Cerebellar nuclear complex (tissue), 1 donor: ENCODE measurements around the gene MYEOV.

Source experiments
- DNase-seq, 2 experiments: peaks; one replicate each; lab custom pipeline; 2025; lab: John Stamatoyannopoulos, UW

Gene MYEOV

DNA sequence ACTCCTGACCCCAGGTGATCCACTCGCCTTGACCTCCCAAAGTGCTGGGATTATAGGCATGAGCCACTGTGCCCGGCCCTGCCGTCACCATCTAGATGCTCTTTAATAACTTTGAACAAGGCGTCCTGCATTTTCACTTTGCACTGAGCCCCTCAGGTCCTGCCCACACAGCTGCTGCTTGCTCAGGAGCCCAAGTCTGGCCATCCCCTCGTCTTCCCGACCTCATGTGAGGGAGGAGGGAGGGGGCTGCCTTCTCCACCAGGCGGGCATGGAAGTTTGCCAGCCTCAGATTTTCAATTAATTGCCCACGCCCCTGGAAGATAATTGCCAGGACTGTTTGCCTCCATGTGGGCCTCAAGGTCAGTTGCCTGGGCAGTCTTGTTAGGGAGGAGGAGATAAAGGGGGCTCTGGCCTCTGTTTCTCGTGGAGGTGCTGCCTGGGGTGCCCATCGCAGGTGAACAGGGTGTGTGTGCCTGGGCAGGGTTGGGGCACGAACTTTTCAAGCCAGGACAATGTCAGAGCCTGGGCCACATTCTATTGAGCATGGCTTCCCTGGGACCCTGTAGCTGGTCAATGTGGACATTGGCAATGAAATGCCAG, 27.9 kb upstream of the MYEOV start:
- DNase-seq: no peak

- no peak for DNase-seq
These were observed 26.6 kb upstream of the MYEOV start for GRCh38 chr11:69267395-69267805.

GRCh38 chr11:69268911-69269310, 25.0 kb upstream of the MYEOV start:
- DNase-seq: no peak

- no peak for DNase-seq
These were observed 24.6 kb upstream of the MYEOV start for GRCh38 chr11:69269388-69269787.

- DNase-seq: no peak
These were observed 23.8 kb upstream of the MYEOV start for GRCh38 chr11:69269926-69270697.

DNA sequence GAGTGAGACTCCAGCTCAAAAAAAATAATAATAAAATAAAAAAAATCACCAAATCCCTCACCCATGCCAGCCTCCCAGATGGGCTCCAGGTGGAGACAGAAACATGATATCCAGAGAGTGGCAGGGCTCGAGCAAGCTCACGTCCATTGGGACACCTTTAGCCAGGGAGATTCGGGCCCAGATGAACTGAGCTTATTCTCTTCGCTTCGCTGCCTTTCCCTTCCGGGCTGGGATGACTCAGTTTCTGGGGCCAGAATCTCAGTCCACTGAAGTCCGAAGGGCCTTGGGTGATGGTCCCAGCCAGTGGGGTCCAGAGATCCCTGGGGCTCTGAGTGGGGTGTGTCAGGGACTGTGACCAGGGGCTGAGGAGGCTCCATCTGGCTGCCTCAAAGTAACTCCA, 23.0 kb upstream of the MYEOV start:
- no peak for DNase-seq

DNA sequence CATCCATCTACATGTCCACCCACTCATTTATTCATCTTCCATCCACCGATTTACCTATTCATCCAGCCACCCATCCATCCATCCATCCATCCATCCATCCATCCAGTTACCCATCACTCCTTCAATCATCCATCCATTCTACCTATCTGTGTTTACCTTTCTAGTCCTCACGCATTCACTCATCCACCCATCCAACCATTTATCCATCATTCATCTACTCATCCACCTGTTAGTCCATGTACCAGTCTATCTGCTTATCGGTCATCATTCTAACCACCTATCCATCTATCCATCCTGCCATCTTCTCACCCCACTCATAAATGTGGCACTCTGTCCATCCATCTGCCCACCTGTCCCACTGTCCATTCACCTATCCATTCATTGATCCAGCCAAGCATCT, 21.9 kb upstream of the MYEOV start:
- DNase-seq: no peak

GRCh38 chr11:69272831-69273485, 21.0 kb upstream of the MYEOV start:
- no peak for DNase-seq

DNA sequence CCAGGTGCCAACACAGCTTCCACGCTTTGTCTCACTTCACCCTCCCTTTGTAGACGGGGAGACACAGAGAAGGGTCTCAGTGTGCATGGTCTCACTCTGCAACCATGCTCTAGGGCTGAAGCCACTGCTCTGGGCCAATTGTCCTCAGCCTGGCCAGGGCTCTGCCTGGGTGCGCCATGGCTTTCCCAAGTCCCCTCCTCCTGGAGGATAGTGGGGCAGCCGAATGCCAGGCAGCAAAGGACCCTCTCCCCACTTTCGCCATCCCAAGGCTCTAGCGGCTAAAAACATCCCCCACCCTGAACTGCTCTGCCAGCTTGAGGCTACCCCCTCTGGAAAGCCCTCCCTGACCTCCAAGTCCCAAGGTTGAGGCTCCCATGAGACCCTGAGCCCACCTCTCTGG, 20.4 kb upstream of the MYEOV start:
- no peak for DNase-seq

DNA sequence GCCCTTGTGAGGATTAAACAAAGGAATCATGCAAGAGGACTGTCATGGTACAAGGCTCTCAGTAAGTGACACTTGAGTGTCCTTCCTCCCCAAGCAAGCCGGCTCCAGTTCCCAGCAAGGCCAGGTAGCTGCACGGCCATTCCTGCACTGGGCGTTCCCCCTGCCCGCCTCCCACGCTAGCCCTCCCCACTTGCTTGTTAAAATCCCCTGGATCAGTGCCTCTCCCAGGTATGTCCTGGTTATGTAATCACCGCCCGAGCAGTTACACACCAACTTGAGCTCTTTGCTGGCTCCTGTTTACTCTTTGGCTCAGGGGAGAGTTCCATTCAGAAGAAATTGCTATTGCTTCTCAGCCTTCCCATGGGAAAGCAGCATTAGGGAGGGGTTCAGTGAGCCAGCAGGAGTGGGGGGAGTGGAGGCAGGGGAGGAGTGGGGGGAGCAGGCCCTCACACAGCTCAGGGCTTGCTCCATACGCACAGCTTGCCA, 19.4 kb upstream of the MYEOV start:
- DNase-seq: no peak

DNA sequence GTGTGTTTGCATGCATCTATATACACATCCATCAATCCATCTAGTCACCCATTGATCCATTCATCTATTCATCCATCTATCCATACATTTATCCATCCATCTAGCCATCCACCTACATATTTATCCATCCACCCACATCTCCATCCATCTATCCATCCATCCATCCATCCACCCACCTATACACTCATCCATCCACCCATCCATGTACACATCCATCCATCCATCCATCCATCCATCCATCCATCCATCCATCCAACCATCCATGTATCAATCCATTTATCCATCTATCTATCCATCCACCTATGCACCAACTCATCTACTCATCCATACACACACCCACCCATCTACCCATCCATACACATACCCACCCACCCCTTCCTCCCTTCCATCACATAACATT, 18.8 kb upstream of the MYEOV start:
- DNase-seq: no peak

DNA sequence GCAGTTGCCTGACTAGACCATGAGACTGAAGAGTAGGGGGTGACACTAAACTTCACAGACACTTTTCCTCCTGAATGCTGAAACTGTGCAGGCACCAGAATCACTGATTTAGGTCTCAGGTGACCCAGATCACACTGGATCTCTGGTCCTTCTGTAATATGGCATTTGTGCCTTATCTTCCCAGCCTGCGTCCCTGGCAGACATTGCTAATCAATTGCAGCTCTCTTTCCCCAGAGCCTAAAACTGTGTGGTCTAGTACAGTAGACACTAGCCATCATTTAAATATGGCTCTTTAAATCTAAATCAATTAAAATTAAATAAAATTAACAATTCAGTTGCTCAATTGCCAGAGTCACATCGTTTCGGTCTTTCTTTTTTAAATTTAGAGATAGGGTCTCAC, 17.8 kb upstream of the MYEOV start:
- no peak for DNase-seq

DNA sequence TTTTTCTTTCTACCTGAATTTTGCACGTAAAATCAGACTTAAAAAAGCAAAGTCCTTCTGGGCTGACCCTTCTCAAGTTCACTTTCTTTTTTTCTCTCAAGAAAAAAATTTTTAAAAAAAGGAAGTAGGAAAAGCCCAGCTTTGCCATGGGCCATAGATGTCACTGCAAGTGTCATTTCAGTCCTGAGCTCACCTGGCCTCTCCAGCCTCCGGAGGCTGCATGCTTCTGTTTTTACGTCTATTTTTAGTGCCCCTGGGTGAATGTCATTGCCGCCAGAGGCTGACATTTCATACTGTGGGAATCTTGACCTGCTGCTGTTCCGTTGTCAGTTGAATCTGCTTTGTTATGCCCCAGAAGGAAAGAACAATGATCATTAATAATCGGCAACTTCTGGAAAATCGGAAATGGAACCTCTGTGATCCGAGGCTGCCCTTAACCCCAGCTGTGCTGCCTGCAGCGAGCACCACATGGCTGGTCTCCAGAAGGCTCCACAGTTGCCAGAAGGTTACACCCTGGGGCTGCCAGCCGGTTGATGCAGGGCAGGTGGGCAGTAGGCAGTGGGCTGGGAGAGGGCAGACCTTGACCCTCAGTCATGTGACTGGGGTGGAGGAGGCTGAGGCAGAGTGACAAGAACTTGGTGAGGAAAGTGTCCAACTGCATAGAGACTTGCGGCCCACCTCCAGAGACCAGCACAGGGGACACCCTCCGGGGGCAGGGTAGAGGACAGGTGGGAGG, 16.7 kb upstream of the MYEOV start:
- DNase-seq: no peak

DNA sequence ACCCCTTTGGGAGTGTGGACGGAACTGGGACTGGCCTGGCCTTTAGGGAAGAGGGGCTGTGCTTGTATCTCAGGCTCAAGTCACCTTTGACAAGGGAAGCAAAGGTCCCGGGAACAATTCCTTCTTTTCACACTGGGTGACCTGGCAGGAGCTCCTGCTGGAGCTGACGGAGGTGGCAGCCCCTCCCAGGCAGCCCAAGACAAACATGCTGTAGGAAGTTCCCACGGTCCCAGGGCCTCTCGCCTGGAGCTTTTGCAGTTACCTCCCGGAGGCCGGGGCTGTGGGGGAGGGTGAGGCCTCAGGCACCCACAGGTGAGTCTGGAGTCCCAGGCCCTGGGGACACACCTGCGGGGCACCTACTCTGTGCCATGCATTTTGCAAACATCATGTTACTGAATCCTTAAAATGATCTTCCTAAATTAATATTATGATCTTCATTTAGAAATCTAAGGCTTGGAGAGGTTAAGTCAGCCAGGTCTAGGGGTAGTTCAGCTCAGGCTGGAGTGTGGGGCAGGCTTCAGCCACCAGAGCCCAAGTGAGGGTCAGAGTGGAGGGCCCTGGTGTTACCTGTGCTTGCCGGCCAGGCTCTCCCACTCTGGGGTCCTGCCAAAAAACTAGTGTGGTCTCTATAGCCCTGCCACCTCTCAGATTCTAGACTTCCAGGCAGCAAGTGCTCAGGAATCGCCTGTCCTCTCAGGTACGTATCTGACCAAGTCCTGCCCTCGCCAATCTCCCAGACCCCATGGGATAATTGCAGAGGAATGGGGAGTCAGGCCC, 15.7 kb upstream of the MYEOV start:
- no peak for DNase-seq

GRCh38 chr11:69280451-69280850, 13.5 kb upstream of the MYEOV start:
- DNase-seq: no peak

GRCh38 chr11:69280994-69281393, 13.0 kb upstream of the MYEOV start:
- DNase-seq: no peak

DNA sequence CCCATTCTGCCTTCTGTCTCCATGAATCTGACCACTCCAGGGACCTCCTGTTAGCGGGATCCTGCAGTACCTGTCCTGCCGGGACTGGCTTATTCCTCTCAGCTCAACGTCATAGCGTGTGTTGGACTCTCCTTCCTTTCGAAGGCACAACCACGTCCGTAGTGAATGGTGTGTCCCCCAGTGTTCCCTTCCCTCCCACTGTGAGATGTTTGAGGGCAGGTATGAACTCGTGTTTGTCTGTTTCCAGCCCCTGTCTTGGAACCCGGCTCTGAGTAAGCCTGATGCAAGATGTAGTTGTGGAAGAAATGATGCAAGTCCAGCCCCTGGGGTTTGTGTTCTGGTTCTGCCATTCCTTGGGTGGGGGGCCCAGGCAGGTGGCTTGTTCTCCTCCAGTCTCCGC, 10.5 kb upstream of the MYEOV start:
- no peak for DNase-seq

DNA sequence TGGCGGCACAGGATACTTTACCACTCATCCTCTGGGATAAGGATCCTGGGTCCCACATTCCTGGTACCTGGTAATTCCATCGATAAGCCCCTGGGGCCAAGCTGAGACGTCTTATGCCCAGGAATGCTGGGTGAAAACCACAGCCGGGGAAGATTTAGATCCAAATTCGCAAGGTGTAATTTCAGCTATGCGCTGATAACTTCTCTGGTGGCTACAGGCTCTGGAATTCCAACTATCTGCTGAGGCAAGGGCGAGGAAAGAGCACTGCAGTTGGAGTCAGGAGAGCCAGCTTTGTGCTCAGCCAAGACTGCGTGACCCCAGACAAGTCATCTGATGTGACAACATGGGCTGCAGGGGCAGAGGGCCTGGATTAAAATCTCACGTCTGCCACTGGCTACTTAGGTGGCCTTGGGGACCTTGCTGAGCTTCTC, 9.9 kb upstream of the MYEOV start:
- no peak for DNase-seq

DNA sequence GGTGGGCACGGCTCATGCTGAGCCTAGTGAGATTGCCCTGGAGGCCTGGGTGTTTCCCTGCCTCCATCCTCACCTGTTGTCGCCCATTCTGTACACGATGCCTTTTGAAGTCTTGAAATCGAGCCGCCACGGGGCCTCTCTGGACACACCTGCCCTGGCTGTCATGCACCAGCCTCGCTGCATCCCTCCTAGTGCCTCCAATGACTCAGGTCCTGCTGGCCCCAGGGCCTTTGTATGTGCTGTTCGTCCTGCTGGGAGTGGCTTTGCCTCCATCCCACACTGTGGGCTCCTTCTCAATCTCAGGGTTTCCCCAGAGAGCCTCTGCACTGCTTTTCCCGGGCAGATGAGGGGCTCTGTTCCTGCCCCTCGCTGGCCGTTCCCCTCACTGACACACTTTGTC, 8.9 kb upstream of the MYEOV start:
- no peak for DNase-seq

DNA sequence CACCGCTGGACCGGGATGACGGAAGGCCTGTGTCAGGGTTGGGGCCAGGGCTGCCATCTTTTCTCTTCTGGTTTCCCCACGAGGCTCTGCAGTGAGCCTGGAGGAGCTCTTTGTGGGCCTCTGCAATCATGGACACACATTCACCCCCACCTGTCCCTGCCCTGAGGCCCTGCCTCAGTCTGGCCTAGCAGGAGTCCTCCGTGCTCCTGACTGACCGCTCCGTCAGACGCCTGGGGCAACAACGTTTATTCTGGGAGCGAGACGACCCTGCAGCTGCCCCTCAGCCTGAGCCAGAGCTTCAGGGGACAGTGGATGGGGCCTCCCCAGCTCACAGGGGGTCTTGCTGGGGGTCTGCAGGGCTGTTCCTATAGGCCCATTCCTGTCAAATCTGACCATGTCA, 8.2 kb upstream of the MYEOV start:
- no peak for DNase-seq
